NCI-H2081 treated with DMSO at 0.1 percent for 48 hours (cell line): ENCODE results near the gene OSGIN1.
"Not testable (repeated sequence)": the region's sequence is repeated elsewhere in the genome, so short reads cannot be mapped to it uniquely, and the experiment has no call there.

Experiments
- DNase-seq: peaks from one replicate; lab custom pipeline; 2025; lab: John Stamatoyannopoulos, UW

Gene OSGIN1

DNA sequence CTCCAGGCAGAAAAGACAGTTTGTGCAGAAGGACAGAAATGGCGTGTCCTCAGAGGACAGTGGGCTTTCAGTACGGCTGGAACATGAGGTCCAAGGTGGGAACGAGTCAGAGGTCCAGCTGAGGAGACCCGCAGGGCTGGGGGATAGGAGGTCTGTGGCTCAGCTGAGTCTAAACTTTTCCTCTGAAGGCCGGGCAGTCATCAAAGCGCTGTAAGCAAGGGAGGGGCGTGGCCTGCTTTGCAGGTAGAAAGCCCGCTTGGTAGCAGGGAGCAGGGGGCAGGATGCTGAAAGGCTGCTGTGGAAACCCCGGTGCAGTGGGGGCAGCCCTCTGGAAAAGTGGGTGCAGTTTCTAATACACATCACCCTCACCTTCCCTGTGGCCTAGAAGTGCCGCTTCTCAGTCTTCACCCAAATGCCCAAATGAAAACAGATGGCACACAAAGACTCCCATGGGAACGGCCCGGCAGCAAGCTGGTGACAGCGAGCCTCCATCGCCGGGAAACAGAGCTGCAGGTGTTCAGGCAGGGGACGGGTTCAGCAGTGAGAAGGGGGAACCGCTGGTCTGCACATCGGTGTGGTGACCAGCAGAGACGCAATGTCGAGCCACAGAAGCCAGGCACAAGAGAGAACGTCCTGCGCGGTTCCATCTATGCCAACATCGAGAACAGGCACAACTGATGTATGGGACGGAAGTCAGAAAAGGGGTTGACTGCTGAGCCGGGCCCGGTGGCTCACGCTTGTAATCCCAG is 12.2 kb upstream of the OSGIN1 start:
- no peak for DNase-seq

- not testable (repeated sequence) for DNase-seq
Measured at GRCh38 chr16:83941546-83941945, 11.5 kb upstream of the OSGIN1 start.

DNA sequence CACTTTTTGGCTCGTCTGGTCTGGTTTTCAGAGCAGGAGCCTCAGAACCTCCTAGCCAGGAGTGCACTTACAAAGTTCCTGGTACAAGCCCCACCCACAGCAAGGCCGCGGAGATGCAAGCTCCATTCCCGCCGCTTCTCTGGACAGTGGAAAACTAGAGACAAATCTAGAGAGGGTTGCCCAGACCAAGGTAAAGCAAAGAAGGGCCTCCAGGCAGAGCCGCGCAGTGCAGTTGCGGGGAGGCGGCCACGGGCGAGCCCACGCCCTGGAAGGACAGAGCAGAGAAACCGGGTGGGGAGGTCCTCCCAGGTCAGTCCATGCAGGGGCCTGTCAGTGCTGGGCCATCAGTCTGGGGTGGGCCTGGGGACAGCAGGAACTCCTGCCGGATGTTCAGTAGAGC is 11.0 kb upstream of the OSGIN1 start:
- DNase-seq = no peak

DNA sequence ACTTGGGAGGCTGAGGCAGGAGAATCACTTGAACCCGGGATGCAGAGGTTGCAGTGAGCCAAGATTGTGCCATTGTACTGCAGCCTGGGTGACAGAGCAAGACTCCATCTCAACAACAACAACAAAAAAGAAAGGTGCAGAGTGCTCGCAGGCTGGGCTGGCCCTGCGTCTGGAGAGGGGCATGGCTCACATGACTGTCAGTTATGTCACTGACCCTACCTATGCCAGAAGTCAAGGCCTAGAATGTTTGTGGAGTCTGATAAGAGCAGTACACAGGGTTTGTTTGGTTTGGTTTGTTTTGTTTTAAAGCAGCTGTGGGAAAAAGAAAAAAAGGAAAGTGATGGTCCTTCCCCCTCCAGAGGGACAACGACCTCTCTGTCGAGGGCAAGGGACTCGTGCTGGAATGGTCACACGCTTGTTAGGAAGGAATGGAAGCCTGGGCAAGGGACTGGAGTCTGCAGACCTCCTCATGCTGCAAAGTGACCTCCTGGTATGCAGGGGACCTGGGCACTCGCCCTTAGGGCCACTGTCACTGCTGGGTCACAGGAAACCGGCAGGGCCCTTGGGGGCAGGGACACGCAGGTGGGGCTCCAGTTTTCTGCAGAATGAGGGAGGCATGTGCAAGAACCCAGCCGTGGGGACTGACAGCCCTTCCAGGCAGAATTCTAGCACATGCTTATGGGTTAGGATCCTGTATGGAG is 10.1 kb upstream of the OSGIN1 start:
- no peak for DNase-seq

DNA sequence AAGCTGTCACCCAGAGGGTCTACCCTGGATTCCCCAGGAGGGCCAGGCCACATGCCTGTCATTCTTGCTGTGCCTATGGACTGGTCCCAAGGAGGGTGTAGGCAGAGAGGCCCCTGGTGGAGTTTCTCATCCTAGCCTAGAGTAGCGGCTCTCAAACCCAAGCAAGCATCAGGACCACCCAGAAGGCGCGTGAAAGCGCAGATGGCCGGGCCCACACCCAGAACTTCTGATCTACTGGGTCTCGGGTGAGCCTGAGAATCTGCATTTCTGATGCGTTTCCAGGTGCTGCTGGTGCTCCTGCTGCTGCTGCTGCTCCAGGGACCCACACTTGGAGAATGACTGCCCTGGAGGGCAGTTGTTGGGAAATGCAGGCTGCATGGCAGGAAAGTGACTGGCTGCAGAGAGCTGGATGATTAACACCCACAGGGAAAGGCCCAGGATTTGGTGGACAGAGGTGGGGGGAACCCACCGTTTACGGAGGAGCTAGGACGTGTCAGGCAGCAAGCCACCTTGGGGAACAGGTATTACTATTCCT is 9.5 kb upstream of the OSGIN1 start:
- no peak for DNase-seq

DNA sequence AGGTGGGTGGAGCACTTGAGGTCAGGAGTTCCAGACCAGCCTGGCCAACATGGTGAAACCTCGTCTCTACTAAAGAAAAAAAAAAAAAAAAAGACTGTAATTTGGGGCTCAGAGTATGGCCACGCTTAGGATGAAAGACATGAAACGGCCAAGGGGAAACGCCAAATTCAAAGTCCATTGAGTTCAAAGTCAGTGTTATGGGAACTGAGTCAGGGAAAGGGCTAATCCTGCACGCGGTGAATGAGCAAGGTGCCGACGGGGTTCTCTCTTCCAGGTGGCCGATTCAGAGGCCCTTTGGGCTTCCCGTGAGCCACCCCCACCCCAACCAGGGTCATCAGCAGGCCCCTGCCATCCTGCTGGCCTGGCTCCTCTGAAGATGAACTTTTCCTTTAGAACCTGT is 7.5 kb upstream of the OSGIN1 start:
- no peak for DNase-seq

- DNase-seq = no peak
Measured at GRCh38 chr16:83946154-83946780, 6.8 kb upstream of the OSGIN1 start.

DNA sequence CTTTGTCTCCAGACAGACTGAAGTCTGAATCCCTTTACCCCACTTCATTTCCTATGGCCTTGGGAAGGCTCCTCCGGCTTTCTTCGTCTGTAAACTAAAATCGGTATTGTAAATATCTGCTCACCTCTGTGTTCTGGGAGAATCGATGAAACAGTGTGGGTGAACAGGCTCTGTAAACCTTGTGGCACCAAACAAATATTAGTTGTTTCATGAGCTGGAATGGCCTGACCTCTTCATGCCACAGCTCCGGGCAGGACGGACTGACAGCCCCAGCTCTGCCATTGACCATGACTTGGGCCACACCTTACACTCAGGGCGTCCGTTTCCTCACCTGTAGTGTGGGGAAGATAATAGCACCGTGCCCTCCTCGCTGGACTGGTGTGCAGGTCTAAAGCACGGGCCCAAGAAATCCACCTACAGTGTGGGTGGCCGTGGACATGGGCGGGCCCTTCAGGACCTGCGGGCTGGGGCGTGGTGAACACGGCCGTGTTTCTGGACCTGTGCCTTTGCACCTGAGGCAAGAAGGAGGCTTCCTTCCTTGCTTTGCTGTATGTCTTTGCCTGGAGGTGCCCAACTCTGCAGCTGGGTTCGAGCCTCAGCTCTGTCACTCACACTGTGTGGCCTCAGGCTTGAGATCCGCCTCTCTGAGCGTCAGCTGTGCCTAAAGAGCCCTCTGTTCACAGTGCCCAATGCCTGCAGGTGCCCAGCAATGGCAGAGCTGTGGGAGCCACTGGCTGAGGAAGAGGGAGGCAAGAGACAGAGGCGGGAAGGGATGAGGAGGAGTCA is 6.1 kb upstream of the OSGIN1 start:
- DNase-seq = no peak

- DNase-seq = no peak
Measured at GRCh38 chr16:83947642-83948234, 5.3 kb upstream of the OSGIN1 start.

DNA sequence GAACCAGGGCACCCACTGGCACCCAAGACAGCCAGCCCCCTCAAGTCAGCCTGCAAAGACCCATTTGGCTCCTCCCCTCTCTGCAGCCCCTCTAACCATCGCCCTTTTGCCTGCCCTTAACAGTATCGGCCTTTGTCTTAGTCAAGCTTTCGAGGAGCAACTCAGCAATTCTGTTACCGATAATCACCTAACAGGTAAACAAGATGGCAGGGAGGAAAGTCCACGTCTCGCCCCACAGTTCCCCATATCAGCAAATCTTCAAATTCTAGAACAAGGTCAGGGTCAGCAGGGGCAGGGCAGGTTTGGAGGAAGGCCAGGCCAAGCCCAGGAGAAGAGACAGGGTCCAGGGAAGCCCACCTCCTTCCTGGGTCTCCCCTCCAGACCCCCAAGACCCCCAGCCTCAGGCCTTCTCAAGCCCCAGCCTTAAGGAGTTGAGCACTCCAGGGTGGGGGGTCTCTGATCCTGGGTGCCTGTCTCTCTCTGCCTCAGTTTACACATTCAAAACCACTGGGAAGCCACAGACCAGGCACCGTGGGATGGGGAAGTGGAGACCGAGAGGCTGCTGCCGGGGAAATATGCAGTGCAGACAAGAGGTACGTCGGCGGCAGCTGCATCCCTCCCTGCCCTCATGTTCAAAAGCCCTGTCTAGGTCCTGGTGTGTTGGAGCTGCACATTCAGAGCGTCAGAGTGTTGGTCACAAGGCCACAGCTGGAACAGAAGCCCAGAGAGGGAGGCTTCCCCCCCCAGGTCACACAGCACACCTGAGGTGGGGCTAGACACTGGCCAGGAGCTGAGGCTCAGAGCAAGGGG is 3.9 kb upstream of the OSGIN1 start:
- no peak for DNase-seq

DNA sequence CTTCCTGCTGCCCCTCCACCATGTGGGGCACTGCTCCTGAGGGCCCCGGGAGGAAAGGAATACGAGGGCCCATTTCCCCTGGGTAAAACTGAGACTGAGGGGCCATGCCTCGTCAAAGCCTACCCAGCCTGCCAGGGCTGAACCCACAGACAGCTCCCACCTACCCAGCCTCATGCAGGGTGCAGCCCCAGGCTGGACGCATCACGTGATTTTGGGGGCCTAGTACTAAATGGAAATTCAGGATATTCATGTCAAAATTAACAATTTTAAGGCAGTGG is 3.4 kb upstream of the OSGIN1 start:
- no peak for DNase-seq

DNA sequence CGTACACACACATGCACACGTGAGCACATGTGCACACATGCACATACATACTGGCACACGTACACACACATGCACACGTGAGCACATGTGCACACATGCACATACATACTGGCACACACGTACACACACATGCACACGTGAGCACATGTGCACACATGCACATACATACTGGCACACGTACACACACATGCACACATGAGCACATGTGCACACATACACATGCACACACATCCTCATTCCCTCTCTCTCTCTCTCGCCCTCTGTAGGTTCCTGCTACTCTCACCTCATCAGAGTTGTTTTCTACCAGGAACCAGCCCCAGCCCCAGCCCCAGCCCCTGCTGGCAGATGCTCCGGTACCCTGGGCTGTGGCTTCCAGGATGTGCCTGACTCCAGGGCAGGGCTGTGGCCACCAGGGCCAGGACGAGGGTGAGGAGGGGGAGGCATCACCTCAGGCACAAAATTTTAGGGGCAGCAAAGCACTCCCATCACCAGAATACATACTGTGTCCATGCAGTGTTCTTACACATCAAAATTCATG is 2.1 kb upstream of the OSGIN1 start:
- not testable (repeated sequence) for DNase-seq

DNA sequence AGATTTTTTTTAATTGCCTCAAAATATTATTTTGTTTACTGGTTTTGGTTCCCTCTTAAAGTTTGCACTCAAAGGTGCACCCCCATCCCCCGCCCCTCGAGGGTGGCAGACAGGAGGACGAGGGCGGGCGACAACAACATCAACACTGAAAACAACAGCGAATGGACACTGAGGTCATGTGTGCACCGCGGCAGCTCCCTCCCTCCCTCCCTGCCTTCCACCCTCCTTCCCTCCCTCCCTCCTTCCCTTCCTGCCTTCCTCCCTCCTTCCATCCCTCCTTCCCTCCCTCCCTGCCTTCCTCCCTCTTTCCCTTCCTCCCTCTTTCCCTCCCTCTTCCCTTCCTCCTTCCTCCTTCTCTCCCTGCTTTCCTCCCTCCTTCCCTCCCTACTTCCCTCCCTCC is 1.5 kb upstream of the OSGIN1 start:
- DNase-seq = no peak

GRCh38 chr16:83952587-83952939 is 477 bp upstream of the OSGIN1 start:
- DNase-seq = no peak

- no peak for DNase-seq
Measured at GRCh38 chr16:83953796-83954576, 946 bp downstream of the OSGIN1 start.

DNA sequence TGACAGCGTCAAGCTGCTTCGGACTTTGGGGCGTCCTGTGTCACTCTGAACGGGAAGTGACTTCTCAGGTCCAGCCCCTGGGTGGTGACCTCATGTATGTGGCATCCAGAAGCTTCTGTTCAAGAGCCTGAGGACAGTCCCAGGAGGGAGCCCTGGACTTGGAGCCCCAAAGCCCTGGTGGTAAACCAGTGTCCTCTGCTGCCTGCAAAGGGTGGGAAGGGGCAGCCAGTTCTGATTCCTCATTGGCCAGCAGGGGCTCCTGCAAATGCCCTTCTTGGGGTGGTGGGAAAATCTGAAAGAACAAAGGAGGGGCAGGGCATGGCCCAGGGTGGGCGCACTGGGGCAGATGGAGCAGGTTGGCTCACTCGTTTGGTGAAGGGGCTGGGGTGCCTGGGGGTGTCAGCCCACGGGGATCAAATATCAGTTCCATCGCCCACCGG is 1.6 kb downstream of the OSGIN1 start:
- no peak for DNase-seq

DNA sequence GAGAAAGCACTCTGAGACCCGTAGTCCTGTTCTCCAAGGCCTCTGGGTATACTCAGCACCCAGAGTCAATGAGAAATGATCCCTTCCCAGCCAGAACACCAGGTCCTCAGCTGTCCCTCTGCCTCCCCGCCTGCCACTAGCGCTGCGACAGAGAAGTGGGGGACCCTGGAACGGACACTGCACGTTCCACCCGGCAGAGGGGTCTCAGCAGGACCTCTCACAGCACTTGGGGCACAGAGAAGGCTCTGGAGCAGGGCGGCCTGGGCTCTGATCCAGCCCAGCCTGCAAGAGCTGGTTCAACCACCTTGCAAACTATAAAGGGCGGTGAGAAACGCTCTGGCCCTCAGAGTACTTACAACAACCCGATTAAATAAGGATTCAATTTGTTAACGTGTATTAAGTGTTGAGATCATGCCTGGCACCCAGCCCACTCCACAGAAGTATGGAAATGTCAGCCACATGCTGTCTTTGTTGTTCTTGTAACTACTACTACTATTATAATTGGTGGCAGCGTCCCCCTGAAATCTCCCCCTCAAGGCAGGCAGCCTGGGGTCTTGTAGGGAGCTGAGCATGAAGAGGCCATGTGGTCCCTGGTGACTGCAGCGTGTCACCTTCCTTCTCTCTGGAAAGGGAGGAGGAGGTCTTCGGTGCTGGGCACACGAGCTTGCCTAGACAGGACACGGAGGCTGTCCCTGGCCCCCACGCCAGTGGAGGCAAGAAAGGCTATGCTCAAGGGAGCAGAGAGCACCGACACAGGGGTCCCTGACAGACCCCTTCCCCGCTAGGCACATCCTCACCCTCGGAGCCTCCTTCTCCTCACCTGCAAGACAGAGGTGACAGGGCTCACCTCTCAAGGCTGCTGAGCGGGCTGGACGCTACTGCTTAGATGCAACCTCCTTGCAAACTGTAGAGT is 2.4 kb downstream of the OSGIN1 start:
- DNase-seq = no peak

DNA sequence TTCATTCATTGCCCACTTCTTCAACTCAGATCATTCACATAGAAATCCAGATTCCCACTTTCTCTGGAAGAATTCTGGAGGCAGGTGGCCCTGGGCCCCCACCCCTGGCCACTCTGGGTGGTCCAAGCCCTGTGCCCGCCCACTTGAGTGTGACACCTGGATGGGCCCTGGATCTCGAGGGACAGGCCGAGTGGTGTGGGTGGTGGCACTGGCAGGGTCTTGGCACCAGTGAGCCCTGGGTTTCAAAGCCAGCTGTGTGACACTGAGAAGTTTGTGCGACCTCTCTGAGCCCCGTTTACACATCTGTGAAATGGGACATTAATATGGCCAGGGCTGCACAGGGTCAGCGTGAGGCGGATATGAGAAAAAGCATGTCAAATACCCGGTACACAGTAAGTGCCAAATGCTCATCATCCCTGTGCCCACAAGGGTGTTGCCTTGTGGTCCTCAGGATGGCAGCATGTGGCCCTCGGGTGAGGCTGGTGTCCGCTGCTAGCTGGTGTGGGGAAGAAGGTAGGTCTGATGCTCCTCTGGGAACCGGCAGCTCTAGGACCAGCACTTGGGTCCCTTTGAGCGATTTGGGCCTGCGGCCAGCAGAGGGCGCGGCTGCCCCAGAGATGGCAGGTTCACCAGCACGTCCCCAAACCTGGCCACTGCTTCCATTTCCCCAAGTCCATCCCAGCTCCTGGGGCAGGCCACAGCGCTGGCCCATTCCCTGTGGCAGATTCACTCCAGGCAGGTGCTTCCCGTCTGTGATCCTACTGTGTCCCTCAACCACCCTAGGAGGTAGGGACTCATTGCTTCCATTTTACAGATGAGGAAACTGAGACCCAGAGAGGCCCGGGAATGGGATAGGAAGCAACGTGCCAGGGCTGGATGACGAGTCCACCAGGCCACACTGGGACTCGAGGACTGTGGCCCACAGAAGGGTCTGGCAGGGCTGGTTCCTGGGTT is 3.6 kb downstream of the OSGIN1 start:
- DNase-seq = no peak
